Colonic mucosa (tissue), 4 donors: ENCODE results near the gene CAPN10. TPM values are rescaled to one million over a fixed set of nuclear protein-coding genes. Genes with fewer than 3 reads are reported as not detected.
"Not testable (repeated sequence)": the region's sequence is repeated elsewhere in the genome, so short reads cannot be mapped to it uniquely, and the experiment has no call there.

Experiments
- DNase-seq: peaks from one replicate; pipeline ENCODE4 v3.0.0-alpha.2; 2020
- H3K27ac ChIP-seq: fragments of 200-600 bp; one replicate; pipeline ENCODE4 v1.8.0; 2021
- H3K27me3 ChIP-seq: fragments of 200-600 bp; one replicate; pipeline ENCODE4 v1.8.0; 2021
- H3K36me3 ChIP-seq: fragments of 200-600 bp; one replicate; pipeline ENCODE4 v1.8.0; 2021
- H3K4me1 ChIP-seq: fragments of 200-600 bp; one replicate; pipeline ENCODE4 v1.8.0; 2021; ENCODE audit warnings: mild to moderate bottlenecking
- H3K4me3 ChIP-seq: fragments of 200-600 bp; one replicate; pipeline ENCODE4 v1.8.0; 2021
- H3K9ac ChIP-seq, 2 donors: one replicate each; pipeline ENCODE4 v1.7.0; 2013; ENCODE audit warnings: control low read depth in 2 of 2, low read depth in 2 of 2, low read length in 2 of 2
- H3K9me3 ChIP-seq: fragments of 200-600 bp; one replicate; pipeline ENCODE4 v1.8.0; 2021
- CTCF ChIP-seq: fragments of 200-600 bp; IDR thresholded peaks from one replicate; pipeline ENCODE4 v1.8.0; 2022; ENCODE audit warnings: antibody characterized with exemption, mild to moderate bottlenecking
- intact Hi-C: fragments of 100-400 bp; cut with DNase I; formaldehyde crosslinking; loops from one replicate; pipeline ENCODE4 v1.14.1; 2022
- total RNA-seq, 2 donors: library from RNA; stranded (reverse); fragmentation: NEBNext Ultra II Directional in 1 of 2; extraction: Animal tissue kit (Norgen Biotek cat#: 25700) in 1 of 2; gene quantifications; one replicate each; pipeline ENCODE4 v1.2.1, GENCODE V29; 2021
- donor health status: healthy.
- donor health status: DM: no; HTN: no; CAD: no.
- donor health status: DM: no; HTN: no; CAD: no.

The CAPN10 gene
- total RNA-seq, 2 donors from 2014 or later: 29.1 to 47.8 TPM

- Histone ChIP-seq H3K9me3 (no peaks in the 10 kb centered on the region), H3K27ac (peak overlapping the region; percentile 98), H3K4me1 (peaks cover 31% of the 10 kb centered on the region), H3K9ac (peak overlapping the region; percentile 83 to 87), H3K4me3 (peak overlapping the region; percentile 83), H3K27me3 (no peaks in the 10 kb centered on the region), H3K36me3 (no peaks in the 10 kb centered on the region)
- peak; percentile 100 for DNase-seq
- intact Hi-C loops: no loop called here
- no peak for TF ChIP-seq CTCF
These were observed 25.8 kb upstream of the CAPN10 start for GRCh38 chr2:240560480-240561324.

GRCh38 chr2:240561325-240561971, 25.1 kb upstream of the CAPN10 start:
- H3K4me3 ChIP-seq: peak overlapping the region; percentile 83
- intact Hi-C loops: no loop called here
- H3K27me3 ChIP-seq: no peaks in the 10 kb centered on the region
- H3K4me1 ChIP-seq: peaks cover 31% of the 10 kb centered on the region
- DNase-seq: peak; percentile 38
- H3K9me3 ChIP-seq: no peaks in the 10 kb centered on the region
- no peak for TF ChIP-seq CTCF
- H3K9ac ChIP-seq: peak overlapping the region; percentile 62 to 83
- peak overlapping the region; percentile 98 for H3K27ac ChIP-seq
- H3K36me3 ChIP-seq: no peaks in the 10 kb centered on the region

- intact Hi-C loops, H3K4me3 ChIP-seq, H3K27me3 ChIP-seq, H3K9me3 ChIP-seq, H3K27ac ChIP-seq, H3K9ac ChIP-seq, H3K36me3 ChIP-seq, DNase-seq: not testable (repeated sequence)
- peaks cover 28% of the 10 kb centered on the region for H3K4me1 ChIP-seq
These were observed 23.3 kb upstream of the CAPN10 start for GRCh38 chr2:240563231-240563630.

- DNase-seq: no peak
- peak overlapping the region in 1 of 2 donors; percentile 61 for H3K9ac ChIP-seq
- no peak overlapping the region for H3K27ac ChIP-seq
- H3K4me1 ChIP-seq: peaks cover 26% of the 10 kb centered on the region
- no peaks in the 10 kb centered on the region for H3K27me3 ChIP-seq
- H3K9me3 ChIP-seq: no peaks in the 10 kb centered on the region
- TF ChIP-seq CTCF: no peak
- H3K36me3 ChIP-seq: no peaks in the 10 kb centered on the region
- no peak overlapping the region for H3K4me3 ChIP-seq
- intact Hi-C loops: no loop called here
These were observed 22.5 kb upstream of the CAPN10 start for GRCh38 chr2:240563951-240564560.

GRCh38 chr2:240564561-240565332, 21.8 kb upstream of the CAPN10 start:
- Histone ChIP-seq H3K27ac (peak overlapping the region; percentile 96), H3K27me3 (no peaks in the 10 kb centered on the region), H3K9me3 (no peaks in the 10 kb centered on the region), H3K4me1 (peaks cover 26% of the 10 kb centered on the region), H3K4me3 (no peak overlapping the region), H3K9ac (peak overlapping the region; percentile 61 to 80), H3K36me3 (no peaks in the 10 kb centered on the region)
- intact Hi-C loops: no loop called here
- TF ChIP-seq CTCF: no peak
- DNase-seq: peak; percentile 23
